ENCODE results near the gene MAP7D1. TPM values are rescaled to one million over a fixed set of nuclear protein-coding genes. Genes with fewer than 3 reads are reported as not detected.
"Not testable (repeated sequence)": the region's sequence is repeated elsewhere in the genome, so short reads cannot be mapped to it uniquely, and the experiment has no call there.

The MAP7D1 gene
- total RNA-seq, 1 experiment from 2014 or later, result 212 TPM

- in situ Hi-C loops (cut with HindIII; ENCODE audit: low pct_unique_long_range_greater_than_20kb, low sequenced_read_pairs) (no loop called here), intact Hi-C loops (cut with micrococcal nuclease; ENCODE audit: unreplicated experiment) (no loop called here)
- ATAC-seq (peak; percentile 88), DNase-seq (ENCODE audit: low read depth, low spot score) (peak; percentile 20)
- Histone ChIP-seq H3K27ac (ENCODE audit: low read length) (no peak overlapping the region; the same call in 1 of the 2 replicates), H3K27me3 (ENCODE audit: control insufficient read depth, insufficient read depth, low read length) (no peaks in the 10 kb centered on the region), H3K9me3 (ENCODE audit: control insufficient read depth, insufficient read depth, low read depth, low read length) (no peaks in the 10 kb centered on the region), H3K36me3 (ENCODE audit: control insufficient read depth, insufficient read depth, low read length) (no peaks in the 10 kb centered on the region), H3K4me1 (ENCODE audit: control insufficient read depth, insufficient read depth, low read length) (no peaks in the 10 kb centered on the region), H3K4me3 (ENCODE audit: low read depth in 2 of 2, low read length in 2 of 2) (no peak overlapping the region)
- no TSS peak for BruUV-seq (replicated peaks)
- POLR2A ChIA-PET, result no interaction called here
- TF ChIP-seq SIN3A (IDR thresholded peaks at IDR 0.05; ENCODE audit: borderline replicate concordance, insufficient read depth, low read depth, low read length), result no peak
- TF ChIP-seq CTCF (IDR thresholded peaks at IDR 0.05), result peak; percentile 72
- CTCF ChIA-PET, result no interaction called here
Observed at GRCh38 chr1:36217670-36218069, 61.7 kb downstream of the MAP7D1 start.

GRCh38 chr1:36221901-36222300, 65.9 kb downstream of the MAP7D1 start:
- H3K4me3 ChIP-seq (ENCODE audit: low read depth in 2 of 2, low read length in 2 of 2); DNase-seq (ENCODE audit: low read depth, low spot score); H3K27ac ChIP-seq (ENCODE audit: low read length); H3K36me3 ChIP-seq (ENCODE audit: control insufficient read depth, insufficient read depth, low read length); CTCF ChIA-PET; BruUV-seq (replicated peaks); ATAC-seq; H3K9me3 ChIP-seq (ENCODE audit: control insufficient read depth, insufficient read depth, low read depth, low read length); H3K27me3 ChIP-seq (ENCODE audit: control insufficient read depth, insufficient read depth, low read length); in situ Hi-C loops (cut with HindIII; ENCODE audit: low pct_unique_long_range_greater_than_20kb, low sequenced_read_pairs); intact Hi-C loops (cut with micrococcal nuclease; ENCODE audit: unreplicated experiment): not testable (repeated sequence)
- H3K4me1 ChIP-seq (ENCODE audit: control insufficient read depth, insufficient read depth, low read length), result peaks cover 11% of the 10 kb centered on the region
- POLR2A ChIA-PET, result interaction anchor here (0.7 kb wide), 1 partner anchor 112 kb away, joined by 9 read pairs; no protein-coding TSS in a partner anchor

GRCh38 chr1:36222481-36223380, 66.8 kb downstream of the MAP7D1 start:
- DNase-seq (ENCODE audit: low read depth, low spot score) (no peak), ATAC-seq (no peak)
- TF ChIP-seq CTCF (IDR thresholded peaks at IDR 0.05) (no peak), REST (IDR thresholded peaks at IDR 0.05; ENCODE audit: insufficient read depth in 1 of 2, low read depth in 2 of 2, low read length in 1 of 2) (no peak), SIN3A (IDR thresholded peaks at IDR 0.05; ENCODE audit: borderline replicate concordance, insufficient read depth, low read depth, low read length) (no peak), POLR2AphosphoS5 (IDR thresholded peaks at IDR 0.05; ENCODE audit: low read depth, low read length) (no peak), TCF7L2 (IDR thresholded peaks at IDR 0.05; ENCODE audit: low read depth, low read length) (no peak)
- Histone ChIP-seq H3K27me3 (ENCODE audit: control insufficient read depth, insufficient read depth, low read length) (no peaks in the 10 kb centered on the region), H3K4me3 (ENCODE audit: low read depth in 2 of 2, low read length in 2 of 2) (peak overlapping the region; percentile 82 to 97), H3K27ac (ENCODE audit: low read length) (peak overlapping the region; percentile 96), H3K36me3 (ENCODE audit: control insufficient read depth, insufficient read depth, low read length) (peaks cover 5% of the 10 kb centered on the region; the same call in 1 of the 2 replicates), H3K9me3 (ENCODE audit: control insufficient read depth, insufficient read depth, low read depth, low read length) (no peaks in the 10 kb centered on the region), H3K4me1 (ENCODE audit: control insufficient read depth, insufficient read depth, low read length) (peaks cover 11% of the 10 kb centered on the region)
- ChIA-PET CTCF (interaction anchor here (1.2 kb wide), 1 partner anchor 35 kb away, joined by 3 read pairs; no protein-coding TSS in a partner anchor), POLR2A (interaction anchor here (0.7 to 1.1 kb wide), 3 partner anchors 73 to 78 kb away, joined by 4 to 5 read pairs (median 4); partner anchors contain the start of gene TRAPPC3)
- intact Hi-C loops (cut with micrococcal nuclease; ENCODE audit: unreplicated experiment) (no loop called here), in situ Hi-C loops (cut with HindIII; ENCODE audit: low pct_unique_long_range_greater_than_20kb, low sequenced_read_pairs) (no loop called here)
- BruUV-seq (replicated peaks), result no TSS peak
